ENCODE data around the gene GNAT3.

- TF ChIP-seq CTCF (IDR thresholded peaks at IDR 0.05 in 2 of 3, conservative IDR thresholded peaks at IDR 0.05 in 1 of 3; ENCODE audit: borderline replicate concordance in 1 of 3, insufficient read depth in 1 of 3, low read depth in 2 of 3, low read length in 2 of 3) (no peak), EZH2phosphoT487 (IDR thresholded peaks at IDR 0.05; ENCODE audit: borderline replicate concordance) (no peak), SP1 (IDR thresholded peaks at IDR 0.05; ENCODE audit: low read depth) (no peak), EGR1 (IDR thresholded peaks at IDR 0.05; ENCODE audit: low read depth) (no peak), EZH2 (IDR thresholded peaks at IDR 0.05) (no peak), POLR2AphosphoS5 (IDR thresholded peaks at IDR 0.05; ENCODE audit: low read depth, low read length) (no peak), CEBPB (IDR thresholded peaks at IDR 0.05; ENCODE audit: low read depth) (no peak), REST (IDR thresholded peaks at IDR 0.05; ENCODE audit: low read depth) (no peak), POLR2A (IDR thresholded peaks at IDR 0.05; ENCODE audit: borderline replicate concordance, extremely low read depth, insufficient read depth, insufficient read length) (no peak), YY1 (IDR thresholded peaks at IDR 0.05; ENCODE audit: extremely low read depth, insufficient replicate concordance, low read depth, low read length) (no peak), RAD21 (IDR thresholded peaks at IDR 0.05; ENCODE audit: low read depth) (no peak), JUND (IDR thresholded peaks at IDR 0.05) (no peak)
These were observed 51.0 kb downstream of the GNAT3 start for GRCh38 chr7:80460857-80461256.

All from HCT116 (cell line).